ENCODE measurements around the gene MMP17. TPM values are rescaled to one million over a fixed set of nuclear protein-coding genes. Genes with fewer than 3 reads are reported as not detected.
A peak's percentile ranks its signal among the peaks of the same experiment; 100 is the strongest.

Gene MMP17
- 3.4 TPM for polyA plus RNA-seq

- peaks cover 0 to 7% (median 0%) of the 10 kb centered on the region in 3 donors for H3K4me1 Mint-ChIP-seq
- peak within 1 kb of the TSS; percentile 79 to 89 (median 86) for H3K4me3 Mint-ChIP-seq
- no peaks in the 10 kb centered on the region for H3K36me3 Mint-ChIP-seq
- peak within 1 kb of the TSS in 1 of 3 donors; percentile 72 for H3K27ac Mint-ChIP-seq
- no peaks in the 10 kb centered on the region for H3K9me3 Mint-ChIP-seq
- peaks cover 33% of the 10 kb centered on the region for H3K27me3 Mint-ChIP-seq
Measured at GRCh38 chr12:131827961-131828534, at the start of gene MMP17. MMP17 (plus strand) TSS chr12:131828393; CDS start chr12:131828495, 102 bp downstream.

DNA sequence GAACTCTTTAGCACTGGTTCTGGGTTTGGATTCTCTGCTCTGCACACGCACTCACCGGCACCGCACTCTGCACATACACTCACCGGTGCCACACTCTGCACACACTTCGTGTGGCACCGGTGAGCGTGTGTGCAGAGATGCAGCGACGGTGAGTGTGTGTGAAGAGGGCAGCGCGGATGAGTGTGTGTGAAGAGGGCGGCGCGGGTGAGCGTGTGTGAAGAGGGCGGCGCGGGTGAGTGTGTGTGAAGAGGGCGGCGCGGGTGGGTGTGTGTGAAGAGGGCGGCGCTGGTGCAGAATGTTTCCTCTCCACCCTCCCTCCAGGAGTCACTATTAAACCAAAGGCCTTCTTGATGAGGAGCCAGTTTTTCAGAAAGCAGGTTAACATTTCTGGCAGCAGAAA is 49.2 kb upstream of the MMP17 start:
- Mint-ChIP-seq H3K27me3 (no peaks in the 10 kb centered on the region), H3K36me3 (peaks cover 2% of the 10 kb centered on the region), H3K4me1 (peaks cover 21 to 22% (median 22%) of the 10 kb centered on the region in 3 donors), H3K27ac (no peak overlapping the region), H3K4me3 (peak overlapping the region in 1 of 4 donors; percentile 23), H3K9me3 (no peaks in the 10 kb centered on the region)

- Mint-ChIP-seq H3K4me1 (peaks cover 0 to 4% (median 2%) of the 10 kb centered on the region in 3 donors), H3K27ac (no peak overlapping the region), H3K36me3 (no peaks in the 10 kb centered on the region)
Measured at GRCh38 chr12:131782061-131782460, 46.1 kb upstream of the MMP17 start.

DNA sequence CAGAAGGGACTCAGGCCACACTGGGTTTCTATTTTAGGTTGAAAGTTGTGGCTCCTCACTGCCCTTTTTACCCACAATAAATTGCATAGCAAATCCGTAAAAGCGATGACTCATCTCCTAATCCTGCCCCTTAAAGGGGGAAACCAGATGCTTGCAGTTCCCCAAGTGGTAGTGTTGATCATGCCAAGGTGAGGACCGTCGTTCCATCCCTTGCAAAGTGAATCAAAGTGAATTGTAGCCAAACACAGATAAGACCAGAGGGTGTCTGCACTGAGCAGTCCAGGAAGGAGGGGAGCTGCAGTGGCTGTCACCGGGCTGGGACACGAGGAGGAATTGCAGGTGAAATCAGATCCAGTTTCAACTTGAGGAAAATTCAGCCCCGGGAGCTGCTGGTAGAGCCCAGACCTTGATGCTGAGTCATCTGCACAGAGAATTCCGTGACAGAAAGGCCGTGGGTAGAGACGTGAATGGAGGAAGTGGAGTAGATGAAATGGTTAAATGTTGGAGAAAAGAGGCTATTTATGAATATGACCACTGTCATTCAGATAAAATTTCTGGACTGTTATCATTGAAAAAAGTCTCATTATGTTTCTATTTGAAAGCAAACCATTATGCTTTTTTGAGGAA is 44.2 kb upstream of the MMP17 start:
- Mint-ChIP-seq H3K9me3 (no peaks in the 10 kb centered on the region), H3K4me3 (no peak overlapping the region), H3K27me3 (no peaks in the 10 kb centered on the region), H3K27ac (peak overlapping the region in 1 of 3 donors; percentile 14), H3K4me1 (peaks cover 0 to 4% (median 2%) of the 10 kb centered on the region in 3 donors), H3K36me3 (no peaks in the 10 kb centered on the region)

More at GRCh38 chr12:131782061-131782460, 46.1 kb upstream of the MMP17 start:
- Mint-ChIP-seq H3K4me3 (no peak overlapping the region), H3K27me3 (no peaks in the 10 kb centered on the region), H3K9me3 (no peaks in the 10 kb centered on the region)

DNA sequence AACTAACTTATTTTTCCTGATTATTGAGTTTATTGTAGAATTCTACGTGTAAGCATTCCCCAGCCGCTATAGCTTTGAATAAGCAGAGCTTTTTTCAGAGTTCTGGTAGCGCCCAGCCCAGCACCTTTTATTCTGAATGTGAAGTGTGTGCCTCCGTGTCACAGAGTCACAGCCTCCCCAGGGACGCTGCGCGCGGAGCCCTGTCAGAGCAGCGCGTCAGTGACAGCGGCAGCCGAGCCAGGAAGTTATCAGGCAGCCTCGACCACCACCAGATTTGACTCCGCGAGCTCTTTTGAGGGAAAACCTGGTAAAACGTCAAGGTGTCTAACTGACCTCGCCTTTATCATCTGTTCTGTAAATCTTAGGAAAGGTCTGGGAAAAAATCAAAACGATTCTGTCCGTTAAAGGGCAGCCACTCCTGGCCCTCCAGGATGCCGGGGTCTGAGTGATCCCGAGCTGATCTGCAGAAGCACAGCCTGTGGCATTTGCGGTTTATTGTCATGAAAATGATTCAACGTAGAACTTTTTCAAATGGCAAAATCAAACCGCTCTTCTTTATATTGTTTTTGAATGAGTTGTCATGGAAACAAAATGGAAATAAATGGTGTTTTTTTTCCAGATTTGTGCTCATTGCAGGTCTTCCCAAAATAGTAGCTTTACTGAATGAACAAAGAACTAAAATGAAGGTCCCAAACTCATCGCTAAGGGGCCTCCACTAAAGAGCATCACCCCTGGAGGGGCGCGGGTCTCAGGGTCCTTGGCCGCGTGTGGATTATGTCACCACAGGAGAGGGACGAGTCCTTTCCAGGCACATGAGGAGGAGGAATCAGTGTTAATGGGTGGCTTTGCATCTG is 43.1 kb upstream of the MMP17 start:
- peak overlapping the region in 1 of 4 donors; percentile 72 for H3K4me3 Mint-ChIP-seq
- peak overlapping the region in 1 of 3 donors; percentile 23 for H3K27ac Mint-ChIP-seq
- no peaks in the 10 kb centered on the region for H3K27me3 Mint-ChIP-seq
- no peaks in the 10 kb centered on the region for H3K9me3 Mint-ChIP-seq
- H3K36me3 Mint-ChIP-seq: peaks cover 2% of the 10 kb centered on the region
- H3K4me1 Mint-ChIP-seq: peaks cover 0 to 4% (median 2%) of the 10 kb centered on the region in 3 donors

DNA sequence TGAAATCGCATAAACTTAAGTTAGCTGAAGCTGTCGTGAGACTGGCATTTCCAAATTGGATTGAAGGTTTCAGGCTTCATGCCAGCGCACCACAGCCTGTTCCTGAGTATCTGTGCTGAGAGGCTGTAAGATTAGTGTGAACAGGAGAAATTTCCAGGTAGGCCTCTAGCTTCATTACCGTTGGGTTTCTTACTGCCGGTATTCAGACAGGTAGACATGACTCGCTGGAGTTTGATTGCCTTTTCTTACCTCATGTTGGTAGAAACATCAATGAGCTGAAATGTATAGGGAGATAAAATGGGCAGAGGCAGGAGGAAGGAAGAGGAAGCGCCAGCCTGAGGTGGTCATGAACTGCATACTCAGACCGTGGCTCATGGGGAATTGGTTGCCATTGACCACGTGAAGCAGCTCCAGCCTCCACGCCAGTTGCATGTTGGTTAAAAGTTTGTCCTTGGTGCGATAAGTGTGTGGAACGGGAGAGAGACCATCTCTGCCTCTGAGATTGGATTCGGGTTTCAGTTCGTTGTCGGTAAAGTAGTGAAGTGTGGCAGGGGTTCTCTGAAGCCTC is 42.3 kb upstream of the MMP17 start:
- no peak overlapping the region for H3K27ac Mint-ChIP-seq

DNA sequence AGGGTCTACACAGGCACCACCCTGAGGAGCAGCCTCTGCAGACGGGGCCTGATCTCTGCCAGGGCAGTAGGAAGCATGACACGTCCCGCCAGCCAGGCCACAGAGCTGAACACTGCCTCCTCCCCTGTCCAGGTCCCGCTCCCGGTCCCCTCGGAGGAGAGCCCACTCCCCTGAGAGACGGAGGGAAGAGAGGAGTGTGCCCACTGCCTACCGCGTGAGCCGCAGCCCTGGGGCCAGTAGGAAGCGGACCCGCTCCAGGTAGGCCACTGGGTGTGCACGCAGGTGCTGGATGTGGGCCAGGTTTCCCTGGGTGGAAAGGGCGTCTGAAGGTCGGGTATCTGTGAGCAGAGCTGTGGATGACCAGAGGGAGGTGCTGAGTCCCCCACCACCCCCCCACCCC is 41.9 kb upstream of the MMP17 start:
- Mint-ChIP-seq H3K36me3 (peaks cover 8% of the 10 kb centered on the region), H3K27me3 (no peaks in the 10 kb centered on the region), H3K4me1 (peaks cover 0 to 7% (median 2%) of the 10 kb centered on the region in 3 donors), H3K27ac (no peak overlapping the region), H3K9me3 (no peaks in the 10 kb centered on the region), H3K4me3 (no peak overlapping the region)

More for the DNA sequence above, 42.3 kb upstream of the MMP17 start:
- H3K4me1 Mint-ChIP-seq: peaks cover 0 to 6% (median 2%) of the 10 kb centered on the region in 3 donors
- no peak overlapping the region for H3K4me3 Mint-ChIP-seq
- no peaks in the 10 kb centered on the region for H3K9me3 Mint-ChIP-seq
- peaks cover 8% of the 10 kb centered on the region for H3K36me3 Mint-ChIP-seq
- H3K27me3 Mint-ChIP-seq: no peaks in the 10 kb centered on the region

GRCh38 chr12:131787143-131787660 is 41.0 kb upstream of the MMP17 start:
- Mint-ChIP-seq H3K4me1 (peaks cover 0 to 7% (median 2%) of the 10 kb centered on the region in 3 donors), H3K27me3 (no peaks in the 10 kb centered on the region), H3K9me3 (no peaks in the 10 kb centered on the region), H3K36me3 (peaks cover 8% of the 10 kb centered on the region), H3K4me3 (no peak overlapping the region), H3K27ac (peak overlapping the region in 1 of 3 donors; percentile 59)

GRCh38 chr12:131788070-131788469 is 40.1 kb upstream of the MMP17 start:
- Mint-ChIP-seq H3K36me3 (peaks cover 8% of the 10 kb centered on the region), H3K4me1 (peaks cover 0 to 7% (median 2%) of the 10 kb centered on the region in 3 donors), H3K27me3 (no peaks in the 10 kb centered on the region), H3K4me3 (no peak overlapping the region), H3K9me3 (no peaks in the 10 kb centered on the region), H3K27ac (no peak overlapping the region)

GRCh38 chr12:131789638-131790037 is 38.6 kb upstream of the MMP17 start:
- peak overlapping the region in 1 of 3 donors; percentile 11 for H3K27ac Mint-ChIP-seq
- H3K9me3 Mint-ChIP-seq: no peaks in the 10 kb centered on the region
- H3K4me1 Mint-ChIP-seq: peaks cover 2 to 8% (median 2%) of the 10 kb centered on the region in 3 donors
- H3K36me3 Mint-ChIP-seq: peaks cover 8% of the 10 kb centered on the region
- H3K4me3 Mint-ChIP-seq: no peak overlapping the region
- no peaks in the 10 kb centered on the region for H3K27me3 Mint-ChIP-seq

GRCh38 chr12:131793243-131794022 is 34.8 kb upstream of the MMP17 start:
- no peaks in the 10 kb centered on the region for H3K9me3 Mint-ChIP-seq
- no peak overlapping the region for H3K27ac Mint-ChIP-seq
- no peaks in the 10 kb centered on the region for H3K27me3 Mint-ChIP-seq
- no peak overlapping the region for H3K4me3 Mint-ChIP-seq
- H3K36me3 Mint-ChIP-seq: peaks cover 9% of the 10 kb centered on the region
- H3K4me1 Mint-ChIP-seq: peaks cover 11 to 19% (median 13%) of the 10 kb centered on the region in 3 donors

DNA sequence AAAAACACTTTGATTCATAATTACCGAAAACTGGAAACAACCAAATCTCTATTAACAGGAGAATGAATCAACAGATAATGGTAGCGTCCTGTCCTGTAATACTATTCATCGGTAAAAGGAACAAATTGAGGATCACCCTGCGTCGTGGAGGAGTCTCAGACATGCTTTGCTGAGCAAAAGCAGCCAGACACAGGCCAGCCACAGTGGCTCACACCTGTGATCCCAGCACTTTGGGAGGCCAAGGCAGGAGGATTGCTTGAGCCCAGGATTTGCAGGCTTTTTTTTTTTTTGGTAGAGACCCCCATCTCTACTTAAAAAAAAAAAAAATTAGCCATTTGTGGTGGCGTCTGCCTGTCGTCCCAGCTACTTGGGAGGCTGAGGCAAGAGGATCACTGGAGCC is 34.1 kb upstream of the MMP17 start:
- Mint-ChIP-seq H3K4me3 (peak overlapping the region in 1 of 4 donors; percentile 57), H3K4me1 (peaks cover 11 to 19% (median 13%) of the 10 kb centered on the region in 3 donors), H3K36me3 (peaks cover 11% of the 10 kb centered on the region), H3K27me3 (no peaks in the 10 kb centered on the region), H3K9me3 (no peaks in the 10 kb centered on the region), H3K27ac (no peak overlapping the region)

DNA sequence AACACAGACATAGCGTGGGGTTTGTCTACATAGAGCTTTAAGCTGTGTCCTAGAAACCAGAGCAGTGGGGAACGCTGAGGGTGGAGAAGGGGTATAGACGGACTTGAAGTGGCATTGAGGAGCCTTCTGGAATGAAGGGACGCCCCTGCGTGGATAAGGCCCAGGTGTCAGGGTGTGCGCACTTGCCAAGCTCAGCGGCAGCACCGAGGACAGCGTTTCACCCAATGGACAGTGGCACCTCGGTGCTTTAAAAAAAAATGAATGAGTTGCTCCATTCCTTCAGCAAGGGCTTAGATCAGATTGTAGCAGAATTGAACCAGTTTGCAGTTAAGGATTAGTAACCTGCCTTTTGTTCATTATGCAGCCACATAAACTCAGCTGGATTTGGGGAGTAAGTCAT is 33.6 kb upstream of the MMP17 start:
- Mint-ChIP-seq H3K4me3 (no peak overlapping the region), H3K36me3 (peaks cover 11% of the 10 kb centered on the region), H3K27me3 (no peaks in the 10 kb centered on the region), H3K9me3 (no peaks in the 10 kb centered on the region), H3K4me1 (peaks cover 11 to 19% (median 13%) of the 10 kb centered on the region in 3 donors), H3K27ac (no peak overlapping the region)

GRCh38 chr12:131795064-131795463 is 33.1 kb upstream of the MMP17 start:
- Mint-ChIP-seq H3K9me3 (no peaks in the 10 kb centered on the region), H3K27ac (no peak overlapping the region), H3K4me3 (no peak overlapping the region), H3K4me1 (peaks cover 11 to 19% (median 13%) of the 10 kb centered on the region in 3 donors), H3K27me3 (no peaks in the 10 kb centered on the region), H3K36me3 (peaks cover 9% of the 10 kb centered on the region)

Measured in IgD-negative memory B cell (primary cell).